Pancreas (tissue), 10 donors: Measurements from ENCODE around the gene PPME1. TPM values are rescaled to one million over a fixed set of nuclear protein-coding genes. Genes with fewer than 3 reads are reported as not detected.

ENCODE experiments used
- ATAC-seq, 4 donors: fragments of 200-7000 bp; cut with Tn5 transposase; one replicate each; pipeline versions ENCODE4 v1.8.0 to v1.9.1; 2020; ENCODE audit warnings: mild to moderate bottlenecking in 4 of 4, moderate library complexity in 4 of 4
- DNase-seq, 6 donors: peaks; one replicate each; pipeline ENCODE4 v3.0.0-alpha.2; 2020
- FAIRE-seq: peaks from 2 replicates; lab custom pipeline; 2012; peaks lifted over from hg19 to GRCh38; lab: Jason Lieb, UNC
- H3K27ac ChIP-seq, 4 donors: fragments of 200-600 bp; sonication (generic); 1 replicate in 3 of 4; 2 replicates in 1 of 4; pipeline versions ENCODE4 v1.5.0 to v1.8.0; 2020
- H3K27me3 ChIP-seq, 4 donors: fragments of 200-600 bp; one replicate each; pipeline ENCODE4 v1.8.0; 2021
- H3K36me3 ChIP-seq, 3 donors: fragments of 200-600 bp; sonication (generic) in 1 of 3; one replicate each; pipeline versions ENCODE4 v1.5.0 to v1.8.0; 2020 to 2021
- H3K4me1 ChIP-seq, 3 donors: fragments of 200-600 bp; one replicate each; pipeline ENCODE4 v1.8.0; 2021
- H3K4me3 ChIP-seq, 4 donors: fragments of 200-600 bp; sonication (generic) in 2 of 4; one replicate each; pipeline versions ENCODE4 v1.5.0 to v1.8.0; 2020 to 2021
- H3K9me3 ChIP-seq, 4 donors: fragments of 200-600 bp; one replicate each; pipeline ENCODE4 v1.8.0; 2021
- WGBS, 2 donors: extraction: QIAGEN DNeasy Blood & Tissue Kit; methylation state at CpG; one replicate each; pipeline ENCODE4 v1.1.7; 2013; 5-methylcytosine and 5-hydroxymethylcytosine counted together
- intact Hi-C, 3 donors: fragments of 100-400 bp; cut with DNase I; formaldehyde crosslinking; loops; one replicate each; pipeline versions ENCODE4 v1.11.1 to v1.14.2; 2022
- polyA plus RNA-seq, 2 donors: library from polyadenylated mRNA; stranded (reverse); fragments of 200-250 nt; gene quantifications; one replicate each; pipeline ENCODE4 v1.2.3, GENCODE V29; 2013
- total RNA-seq, 6 donors: library from RNA; stranded (reverse); fragmentation: NEBNext Ultra II Directional in 4 of 6; extraction: Animal tissue kit (Norgen Biotek cat#: 25700) in 4 of 6; gene quantifications; one replicate each; pipeline versions ENCODE4 v1.2.1 to v1.2.4, GENCODE V29; 2021 to 2023
- TF ChIP-seq, protein P1 (sequence below), 4 donors: fragments of 200-600 bp; sonication (generic) in 3 of 4; IDR thresholded peaks; one replicate each; pipeline versions ENCODE4 v1.5.0 to v1.8.0; 2021; ENCODE audit warnings: antibody characterized with exemption in 4 of 4
- donor health status: healthy with polysubstance abuse.
- donor health status: DM: no; HTN: no; CAD: no; lungs with moderate emphysema.
- donor health status: DM: no; HTN: no; CAD: no.
- donor health status: control.
- donor health status: control.
- donor health status: Bipolar disorder and iron deficiency.
- donor health status: DM: yes; HTN: yes; CAD: no.
- donor health status: DM: no; HTN: no; CAD: no.
- donor health status: DM: no; HTN: no; CAD: no.
- donor health status: DM: yes; HTN: yes; CAD: no.

The PPME1 gene
- total and polyA plus RNA-seq, 8 donors = 9.6 to 20.6 (median 13.6) TPM

DNA sequence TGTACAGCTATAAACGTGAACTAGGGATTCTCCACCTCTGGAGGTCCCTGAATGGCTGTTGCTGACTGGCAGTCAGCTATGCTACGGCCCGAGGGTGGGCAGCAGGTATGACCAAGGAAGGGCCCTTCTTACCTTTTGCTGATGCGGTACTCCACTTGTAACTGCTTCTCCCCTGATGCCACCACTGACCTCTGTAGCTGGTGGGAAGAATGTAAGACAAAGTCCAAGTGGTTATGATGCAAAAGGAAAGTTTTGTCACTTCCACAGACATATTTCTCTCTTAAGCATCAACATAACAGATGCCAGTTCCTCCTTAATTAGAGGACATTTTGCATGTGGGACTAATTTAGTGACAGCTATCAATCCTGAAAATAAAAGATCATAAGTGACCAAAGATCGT lies 108.2 kb downstream of the PPME1 start:
- 74 to 75% methylated on average over 5 of the region's 5 CpGs for WGBS, 2 donors
- intact Hi-C loops = no loop called here
- Histone ChIP-seq H3K4me1 (no peaks in the 10 kb centered on the region), H3K27me3 (no peaks in the 10 kb centered on the region), H3K27ac (no peak overlapping the region), H3K4me3 (no peak overlapping the region), H3K36me3 (no peaks in the 10 kb centered on the region), H3K9me3 (no peaks in the 10 kb centered on the region)
- DNase-seq = no peak
- FAIRE-seq = no peak
- TF ChIP-seq, protein P1, sequence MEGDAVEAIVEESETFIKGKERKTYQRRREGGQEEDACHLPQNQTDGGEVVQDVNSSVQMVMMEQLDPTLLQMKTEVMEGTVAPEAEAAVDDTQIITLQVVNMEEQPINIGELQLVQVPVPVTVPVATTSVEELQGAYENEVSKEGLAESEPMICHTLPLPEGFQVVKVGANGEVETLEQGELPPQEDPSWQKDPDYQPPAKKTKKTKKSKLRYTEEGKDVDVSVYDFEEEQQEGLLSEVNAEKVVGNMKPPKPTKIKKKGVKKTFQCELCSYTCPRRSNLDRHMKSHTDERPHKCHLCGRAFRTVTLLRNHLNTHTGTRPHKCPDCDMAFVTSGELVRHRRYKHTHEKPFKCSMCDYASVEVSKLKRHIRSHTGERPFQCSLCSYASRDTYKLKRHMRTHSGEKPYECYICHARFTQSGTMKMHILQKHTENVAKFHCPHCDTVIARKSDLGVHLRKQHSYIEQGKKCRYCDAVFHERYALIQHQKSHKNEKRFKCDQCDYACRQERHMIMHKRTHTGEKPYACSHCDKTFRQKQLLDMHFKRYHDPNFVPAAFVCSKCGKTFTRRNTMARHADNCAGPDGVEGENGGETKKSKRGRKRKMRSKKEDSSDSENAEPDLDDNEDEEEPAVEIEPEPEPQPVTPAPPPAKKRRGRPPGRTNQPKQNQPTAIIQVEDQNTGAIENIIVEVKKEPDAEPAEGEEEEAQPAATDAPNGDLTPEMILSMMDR (IDR thresholded peaks at IDR 0.05) = no peak
- ATAC-seq = no peak

DNA sequence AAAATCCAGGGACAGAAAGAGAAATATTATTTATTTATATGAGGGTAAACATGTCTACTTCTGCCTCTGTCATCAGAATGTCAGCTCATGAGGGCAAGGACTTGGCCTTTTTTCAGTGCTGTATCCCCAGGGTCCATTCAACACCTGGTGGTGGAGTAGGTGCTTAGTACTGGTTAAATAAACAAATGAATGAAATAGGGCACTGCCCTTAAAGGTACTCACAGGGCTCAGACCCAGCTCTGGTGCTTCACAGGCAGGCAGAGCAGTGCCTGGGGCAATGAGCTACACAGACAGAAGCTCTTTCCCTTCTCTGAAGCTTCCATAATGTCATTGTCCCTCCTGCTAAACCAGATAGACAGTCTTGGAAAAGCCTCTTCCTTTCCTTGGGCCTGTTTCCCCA lies 109.4 kb downstream of the PPME1 start:
- Histone ChIP-seq H3K4me3 (no peak overlapping the region), H3K9me3 (no peaks in the 10 kb centered on the region), H3K27ac (no peak overlapping the region), H3K4me1 (no peaks in the 10 kb centered on the region), H3K36me3 (no peaks in the 10 kb centered on the region), H3K27me3 (no peaks in the 10 kb centered on the region)
- TF ChIP-seq, protein P1 (IDR thresholded peaks at IDR 0.05) = no peak
- ATAC-seq = no peak
- intact Hi-C loops = no loop called here
- no peak for DNase-seq
- no peak for FAIRE-seq

DNA sequence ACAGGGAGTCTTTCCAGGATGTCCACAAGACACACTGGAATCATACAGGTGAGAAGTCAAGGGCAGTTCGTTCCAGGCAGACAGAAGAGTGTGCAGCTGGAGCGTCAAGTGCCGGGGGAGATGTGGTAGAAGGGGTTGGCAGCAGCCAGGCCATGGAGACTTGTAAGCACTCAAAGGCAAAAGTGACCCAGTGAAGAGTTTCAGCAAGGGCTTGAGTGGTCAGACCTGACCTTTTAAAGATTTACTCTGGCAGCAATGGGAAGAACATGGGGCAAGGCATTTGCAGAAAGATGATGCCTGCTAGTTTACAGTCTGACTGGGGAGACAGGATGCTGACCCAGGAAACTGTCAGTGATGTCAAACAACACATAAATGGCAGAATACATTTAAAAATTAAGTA lies 111.3 kb downstream of the PPME1 start:
- H3K36me3 ChIP-seq = no peaks in the 10 kb centered on the region

DNA sequence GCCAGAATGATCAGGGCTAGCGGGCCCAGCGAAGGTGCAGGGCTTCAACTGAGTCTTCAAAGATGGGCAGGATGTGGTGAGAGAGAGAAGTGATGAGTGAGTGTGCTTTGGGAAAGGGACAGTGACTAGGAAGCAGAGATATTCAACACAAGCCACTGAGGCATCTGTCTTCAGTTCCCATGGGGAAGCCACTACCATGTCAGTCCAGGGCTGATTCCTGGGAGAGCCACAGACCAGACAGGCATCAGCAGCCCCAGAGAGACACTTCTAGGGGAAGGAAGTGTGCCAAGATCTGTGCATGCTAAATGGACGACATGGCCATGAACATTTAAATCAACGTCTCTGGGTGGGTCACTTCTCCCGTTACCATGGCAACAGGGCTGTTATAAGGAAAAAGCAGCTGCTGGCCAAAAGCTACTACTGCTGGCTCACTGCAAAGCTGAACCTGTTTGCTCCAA lies 111.9 kb downstream of the PPME1 start:
- Histone ChIP-seq H3K27me3 (no peaks in the 10 kb centered on the region), H3K4me1 (no peaks in the 10 kb centered on the region), H3K9me3 (no peaks in the 10 kb centered on the region), H3K27ac (no peak overlapping the region), H3K4me3 (no peak overlapping the region), H3K36me3 (no peaks in the 10 kb centered on the region)
- intact Hi-C loops = no loop called here
- TF ChIP-seq, protein P1 (IDR thresholded peaks at IDR 0.05) = no peak
- no peak for DNase-seq
- no peak for ATAC-seq
- WGBS, 2 donors = 64 to 78% methylated on average over 5 of the region's 5 CpGs
- no peak for FAIRE-seq

More for the DNA sequence above, 111.3 kb downstream of the PPME1 start:
- DNase-seq (no peak), FAIRE-seq (no peak), ATAC-seq (no peak)
- no peaks in the 10 kb centered on the region for H3K27me3 ChIP-seq
- 89 to 93% methylated on average over 3 of the region's 3 CpGs for WGBS, 2 donors
- no peaks in the 10 kb centered on the region for H3K4me1 ChIP-seq
- no peak overlapping the region for H3K4me3 ChIP-seq
- no peak overlapping the region for H3K27ac ChIP-seq
- no peaks in the 10 kb centered on the region for H3K9me3 ChIP-seq
- intact Hi-C loops = no loop called here
- TF ChIP-seq, protein P1 (IDR thresholded peaks at IDR 0.05) = no peak

DNA sequence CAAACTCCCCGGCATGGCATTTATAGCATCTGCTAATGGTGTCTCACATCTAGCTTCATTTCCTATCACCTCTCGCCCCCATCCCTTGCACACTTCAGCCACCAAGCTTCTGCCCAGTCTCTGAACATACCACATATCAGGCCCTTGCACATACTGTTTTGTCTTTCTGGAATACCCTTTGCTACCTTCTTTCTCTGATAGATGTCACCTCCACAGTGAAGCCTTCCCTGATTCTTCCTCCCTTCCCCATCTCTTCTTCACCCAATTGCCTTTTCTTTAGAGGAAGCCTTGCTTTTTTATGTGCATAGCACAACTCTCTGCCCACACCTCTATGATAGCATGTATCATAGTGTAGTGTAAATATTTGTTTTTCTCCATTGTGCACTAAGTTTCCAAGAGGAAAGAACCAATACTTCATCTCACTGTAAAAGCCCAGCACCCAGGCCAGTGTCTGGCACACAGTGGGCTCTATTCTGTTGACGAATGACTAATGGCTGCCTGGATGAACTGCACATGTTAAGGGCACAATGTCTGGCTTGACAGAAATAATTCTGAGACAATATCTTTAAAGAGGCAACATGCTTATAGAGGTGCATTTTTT lies 112.6 kb downstream of the PPME1 start:
- WGBS, 2 donors = 63 to 69% methylated on average over 3 of the region's 3 CpGs
- TF ChIP-seq, protein P1 (IDR thresholded peaks at IDR 0.05) = no peak
- no peaks in the 10 kb centered on the region for H3K27me3 ChIP-seq
- ATAC-seq (peak; percentile 61 to 87 (median 66)), FAIRE-seq (no peak), DNase-seq (no peak)
- no peaks in the 10 kb centered on the region for H3K4me1 ChIP-seq
- intact Hi-C loops = no loop called here
- no peak overlapping the region for H3K4me3 ChIP-seq
- no peaks in the 10 kb centered on the region for H3K9me3 ChIP-seq
- H3K36me3 ChIP-seq = no peaks in the 10 kb centered on the region
- no peak overlapping the region for H3K27ac ChIP-seq
